SK-N-SH (cell line): ENCODE measurements around the gene CLN6. TPM values are rescaled to one million over a fixed set of nuclear protein-coding genes. Genes with fewer than 3 reads are reported as not detected.

Source experiments
- CTCF ChIA-PET: fragments of 300-600, 350-600 bp; formaldehyde crosslinking; extraction: SDS; loops from one replicate; lab custom pipeline; 2021; lab: Yijun Ruan, JAX
- POLR2A ChIA-PET: fragments of 350-600 bp; sonication (Branson Sonifier 250); formaldehyde crosslinking; extraction: SDS; loops from one replicate; lab custom pipeline; 2020; ENCODE audit warnings: antibody characterized with exemption, inconsistent platforms; lab: Yijun Ruan, JAX
- DNase-seq: peaks from one replicate; pipeline ENCODE4 v3.0.0; 2012
- H2AFZ ChIP-seq: fragments of 200-600 bp; sonication (generic); 2 replicates; pipeline ENCODE4 v1.8.1; 2016; ENCODE audit warnings: antibody characterized with exemption, mild to moderate bottlenecking, low read depth
- H3F3A ChIP-seq: fragments of 200-600 bp; sonication (generic); replicated peaks from 2 replicates; pipeline ENCODE3; 2016; ENCODE audit warnings: antibody characterized with exemption, mild to moderate bottlenecking; ENCODE audit not compliant: insufficient read depth
- H3K27ac ChIP-seq, 2 experiments: fragments of 200-500 bp in 1 of 2; fragments of 200-600 bp in 1 of 2; sonication (Bioruptor generic) in 1 of 2; sonication (generic), shearing (Covaris generic) in 1 of 2; 2 replicates each; pipeline versions ENCODE4 v1.5.1 to v1.6.1; 2014 to 2016; ENCODE audit warnings: low read depth in 2 of 2, inconsistent platforms in 1 of 2, low read length in 1 of 2, mild to moderate bottlenecking in 1 of 2, mixed read lengths in 1 of 2
- H3K27me3 ChIP-seq: fragments of 200-600 bp; sonication (generic), shearing (Covaris generic); 2 replicates; pipeline ENCODE4 v1.6.1; 2016; ENCODE audit warnings: mixed run types; ENCODE audit not compliant: insufficient read depth
- H3K36me3 ChIP-seq, 2 experiments: fragments of 200-500 bp in 1 of 2; fragments of 200-600 bp in 1 of 2; sonication (Bioruptor generic) in 1 of 2; sonication (generic) in 1 of 2; replicated peaks in 1 of 2; 2 replicates each; pipeline versions ENCODE3 to v1.5.1; 2014 to 2016; ENCODE audit warnings: low read length in 1 of 2, mild to moderate bottlenecking in 1 of 2; ENCODE audit not compliant: insufficient read depth in 2 of 2, control insufficient read depth in 1 of 2
- H3K4me1 ChIP-seq, 2 experiments: fragments of 200-500 bp in 1 of 2; fragments of 200-600 bp in 1 of 2; sonication (Bioruptor generic) in 1 of 2; sonication (generic), shearing (Covaris generic) in 1 of 2; 2 replicates each; pipeline versions ENCODE4 v1.5.1 to v1.6.1; 2014 to 2016; ENCODE audit warnings: low read depth in 1 of 2, low read length in 1 of 2, mixed run types in 1 of 2; ENCODE audit not compliant: insufficient read depth in 2 of 2, control insufficient read depth in 1 of 2
- H3K4me2 ChIP-seq: fragments of 200-600 bp; sonication (generic), shearing (Covaris generic); 2 replicates; pipeline ENCODE4 v1.6.1; 2017; ENCODE audit warnings: mixed run types
- H3K4me3 ChIP-seq, 2 experiments: fragments of 200-500 bp in 1 of 2; fragments of 200-600 bp in 1 of 2; sonication (Bioruptor generic) in 1 of 2; sonication (generic), shearing (Covaris generic) in 1 of 2; 2 replicates each; pipeline versions ENCODE4 v1.5.1 to v1.8.1; 2014 to 2016; ENCODE audit warnings: low read depth in 2 of 2, inconsistent platforms in 1 of 2, low read length in 1 of 2, mild to moderate bottlenecking in 1 of 2, mixed read lengths in 1 of 2, moderate library complexity in 1 of 2
- H3K79me2 ChIP-seq: fragments of 200-600 bp; sonication (generic); 2 replicates; pipeline ENCODE4 v1.8.1; 2017; ENCODE audit warnings: mild to moderate bottlenecking; ENCODE audit not compliant: insufficient read depth
- H3K9ac ChIP-seq: fragments of 200-600 bp; sonication (generic); 2 replicates; pipeline ENCODE4 v1.6.1; 2017; ENCODE audit warnings: mixed run types
- H3K9me2 ChIP-seq: fragments of 200-600 bp; sonication (generic); 2 replicates; pipeline ENCODE4 v1.6.1; 2017; ENCODE audit warnings: mixed run types
- H3K9me3 ChIP-seq: fragments of 200-600 bp; sonication (generic); 2 replicates; pipeline ENCODE4 v1.6.1; 2017; ENCODE audit warnings: mixed run types, mild to moderate bottlenecking, moderate library complexity
- H4K20me1 ChIP-seq: fragments of 200-600 bp; sonication (generic); 2 replicates; pipeline ENCODE4 v1.6.1; 2017; ENCODE audit warnings: mild to moderate bottlenecking, mixed run types; ENCODE audit not compliant: insufficient read depth
- CTCF ChIP-seq: fragments of 200-600 bp; sonication (generic); IDR thresholded peaks from 2 replicates; pipeline ENCODE4 v1.6.1; 2017; ENCODE audit warnings: antibody characterized with exemption, mild to moderate bottlenecking, moderate library complexity
- EP300 ChIP-seq, 2 experiments: IDR thresholded peaks; 2 replicates each; pipeline versions ENCODE4 v1.4.0 to v1.6.1; 2012; ENCODE audit warnings: borderline replicate concordance in 1 of 2, low read depth in 1 of 2, low read length in 1 of 2
- GATA2 ChIP-seq: sonication (generic); formaldehyde crosslinking; IDR thresholded peaks from 2 replicates; pipeline ENCODE4 v1.5.0; 2020; ENCODE audit warnings: mild to moderate bottlenecking, missing genetic modification reagents
- MEF2A ChIP-seq: IDR thresholded peaks from 2 replicates; pipeline ENCODE4 v1.4.0; 2012; ENCODE audit warnings: low read depth, borderline replicate concordance
- MXI1 ChIP-seq: IDR thresholded peaks from 2 replicates; pipeline ENCODE4 v1.6.1; 2012; ENCODE audit warnings: mild to moderate bottlenecking, low read depth, low read length, improper control_type of control experiment
- POLR2AphosphoS5 ChIP-seq: IDR thresholded peaks from 2 replicates; pipeline ENCODE4 v1.6.1; 2012; ENCODE audit warnings: low read depth, low read length
- REST ChIP-seq: IDR thresholded peaks from 2 replicates; pipeline ENCODE4 v1.6.1; 2012; ENCODE audit warnings: mild to moderate bottlenecking, low read depth, low read length, moderate library complexity
- RXRA ChIP-seq: IDR thresholded peaks from 2 replicates; pipeline ENCODE4 v1.4.0; 2012; ENCODE audit warnings: low read depth, mild to moderate bottlenecking, borderline replicate concordance
- YY1 ChIP-seq: IDR thresholded peaks from 2 replicates; pipeline ENCODE4 v1.4.0; 2012; ENCODE audit warnings: low read depth, mild to moderate bottlenecking
- WGBS: methylation state at CpG from one replicate; pipeline ENCODE4 v1.1.6; 2017; ENCODE audit warnings: low lambda C conversion rate; 5-methylcytosine and 5-hydroxymethylcytosine counted together
- polyA plus RNA-seq, 3 experiments: library from polyadenylated mRNA; depleted of rRNA; stranded (reverse); fragments of >200 nt; gene quantifications; 2 replicates each; pipeline ENCODE4 v1.2.3, GENCODE V29; 2012
- TF ChIP-seq, protein P1 (sequence below): IDR thresholded peaks from 2 replicates; pipeline ENCODE4 v1.4.0; 2012; ENCODE audit warnings: low read depth, borderline replicate concordance

Gene CLN6
- polyA plus RNA-seq, 1 of the 3 experiments (the other 2 are of a cell fraction), result 27.5 TPM

DNA sequence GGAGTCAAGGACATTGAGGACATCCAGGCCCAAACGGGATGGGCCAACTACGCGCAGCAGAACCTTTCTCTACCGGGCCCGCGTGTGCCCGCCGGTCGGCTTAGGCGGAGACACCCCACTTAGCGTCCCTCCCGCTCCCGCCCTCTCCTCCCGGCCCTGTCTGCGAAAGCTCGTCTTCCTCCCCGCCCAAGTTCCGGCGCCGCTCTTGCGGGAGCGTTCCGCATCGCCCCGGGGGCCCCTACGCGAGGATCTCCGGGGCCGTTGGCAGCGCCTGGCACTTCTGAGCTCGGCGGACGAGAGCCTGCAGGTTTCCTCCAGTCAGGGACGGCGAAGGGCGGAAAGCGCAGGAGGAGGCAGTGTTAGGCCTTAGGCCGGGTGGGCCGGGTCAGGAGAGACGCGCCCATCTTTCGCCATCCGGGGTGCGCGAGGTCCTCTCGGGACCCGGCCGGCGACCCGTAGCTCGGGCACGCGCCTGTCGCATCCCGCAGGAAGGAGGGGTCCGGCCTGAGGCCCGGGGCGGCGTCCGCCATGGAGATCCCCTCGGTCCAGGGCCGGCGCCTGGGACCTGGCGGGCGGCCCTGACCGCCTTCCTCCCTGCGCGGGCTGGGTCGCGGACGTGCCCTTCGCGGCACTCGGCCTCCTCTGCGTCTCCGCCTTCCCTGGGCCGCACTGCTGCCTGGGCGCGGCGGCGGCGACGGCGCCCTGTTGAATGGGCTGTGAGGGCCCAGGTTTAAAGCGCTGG lies 48.2 kb upstream of the CLN6 start, which contains the start of gene FEM1B (continued):
- TF ChIP-seq REST (peak; percentile 58), RXRA (peak; percentile 33; the same call in 1 of the 2 replicates), GATA2 (CRISPR knock-in tag) (peak; percentile 65), EP300 (IDR thresholded peaks at IDR 0.05; ENCODE audit: borderline replicate concordance in 1 of 2, low read depth in 1 of 2, low read length in 1 of 2) (peak in 1 of 2 experiments; percentile 26; a peak in 1 of 4 replicates), CTCF (peak; percentile 42; the same call in 1 of the 2 replicates)
- TF ChIP-seq, protein P1, sequence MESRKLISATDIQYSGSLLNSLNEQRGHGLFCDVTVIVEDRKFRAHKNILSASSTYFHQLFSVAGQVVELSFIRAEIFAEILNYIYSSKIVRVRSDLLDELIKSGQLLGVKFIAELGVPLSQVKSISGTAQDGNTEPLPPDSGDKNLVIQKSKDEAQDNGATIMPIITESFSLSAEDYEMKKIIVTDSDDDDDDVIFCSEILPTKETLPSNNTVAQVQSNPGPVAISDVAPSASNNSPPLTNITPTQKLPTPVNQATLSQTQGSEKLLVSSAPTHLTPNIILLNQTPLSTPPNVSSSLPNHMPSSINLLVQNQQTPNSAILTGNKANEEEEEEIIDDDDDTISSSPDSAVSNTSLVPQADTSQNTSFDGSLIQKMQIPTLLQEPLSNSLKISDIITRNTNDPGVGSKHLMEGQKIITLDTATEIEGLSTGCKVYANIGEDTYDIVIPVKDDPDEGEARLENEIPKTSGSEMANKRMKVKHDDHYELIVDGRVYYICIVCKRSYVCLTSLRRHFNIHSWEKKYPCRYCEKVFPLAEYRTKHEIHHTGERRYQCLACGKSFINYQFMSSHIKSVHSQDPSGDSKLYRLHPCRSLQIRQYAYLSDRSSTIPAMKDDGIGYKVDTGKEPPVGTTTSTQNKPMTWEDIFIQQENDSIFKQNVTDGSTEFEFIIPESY, result peak; percentile 14; the same call in 1 of the 2 replicates

GRCh38 chr15:68277131-68277602 lies 47.6 kb upstream of the CLN6 start:
- no peaks in the 10 kb centered on the region for H3K9me3 ChIP-seq
- TF ChIP-seq RXRA (no peak), YY1 (no peak), POLR2AphosphoS5 (no peak), MEF2A (no peak), CTCF (no peak), MXI1 (peak; percentile 3; the same call in 1 of the 2 replicates)
- TF ChIP-seq, all 33 proteins: peak for 1
- Histone ChIP-seq H3K27me3 (no peaks in the 10 kb centered on the region), H3K4me2 (peak overlapping the region; percentile 82), H3K36me3 (peaks cover 7 to 11% of the 10 kb centered on the region in 2 experiments), H3K79me2 (peaks cover 73% of the 10 kb centered on the region), H3K4me1 (peaks cover 16 to 37% of the 10 kb centered on the region in 2 experiments; a peak in 3 of 4 replicates), H3F3A (peaks cover 30% of the 10 kb centered on the region), H3K9ac (peak overlapping the region; percentile 98), H3K9me2 (no peaks in the 10 kb centered on the region), H3K27ac (peak overlapping the region; percentile 97 to 99), H4K20me1 (peaks cover 38% of the 10 kb centered on the region), H3K4me3 (peak overlapping the region; percentile 86 to 98), H2AFZ (peak overlapping the region; percentile 99)
- CTCF ChIA-PET, result interaction anchor here (0.7 to 2.9 kb wide), 7 partner anchors 17 to 49 kb away, joined by 3 to 19 read pairs (median 4); no protein-coding TSS in a partner anchor
- POLR2A ChIA-PET, result interaction anchor here (0.7 to 2.5 kb wide), 11 partner anchors 12 to 542 kb away, joined by 3 to 16 read pairs (median 5); no protein-coding TSS in a partner anchor
- 3% methylated on average over 23 of the region's 25 CpGs for WGBS
- DNase-seq, result peak; percentile 72
